Trophoblast cell (in vitro differentiated cells and primary cell): ENCODE measurements around the gene SFXN5.
"Not testable (repeated sequence)": the region's sequence is repeated elsewhere in the genome, so short reads cannot be mapped to it uniquely, and the experiment has no call there.

Source experiments
- DNase-seq, 2 donors: peaks; one replicate each; pipeline ENCODE4 v3.0.0-alpha.2; 2016
- H2AFZ ChIP-seq: 2 replicates; pipeline ENCODE4 v1.6.1; 2013; ENCODE audit warnings: low read length, moderate library complexity, mild to moderate bottlenecking; ENCODE audit not compliant: insufficient read depth, poor library complexity
- H2AK5ac ChIP-seq: 2 replicates; pipeline ENCODE4 v1.6.1; 2013; ENCODE audit warnings: mild to moderate bottlenecking, low read length
- H2BK120ac ChIP-seq: 2 replicates; pipeline ENCODE4 v1.6.1; 2013; ENCODE audit warnings: low read length, mild to moderate bottlenecking, moderate library complexity; ENCODE audit not compliant: insufficient read depth, poor library complexity
- H2BK12ac ChIP-seq: 2 replicates; pipeline ENCODE4 v1.6.1; 2013; ENCODE audit warnings: mild to moderate bottlenecking, low read length, moderate library complexity
- H2BK5ac ChIP-seq: 2 replicates; pipeline ENCODE4 v1.6.1; 2013; ENCODE audit warnings: low read length, low read depth, moderate library complexity, mild to moderate bottlenecking; ENCODE audit not compliant: poor library complexity
- H3K14ac ChIP-seq: 2 replicates; pipeline ENCODE4 v1.6.1; 2013; ENCODE audit warnings: mild to moderate bottlenecking, low read length
- H3K18ac ChIP-seq: 2 replicates; pipeline ENCODE4 v1.6.1; 2013; ENCODE audit warnings: mild to moderate bottlenecking, low read length
- H3K23ac ChIP-seq: 2 replicates; pipeline ENCODE4 v1.6.1; 2013; ENCODE audit warnings: low read length
- H3K27ac ChIP-seq: 2 replicates; pipeline ENCODE4 v1.5.1; 2013; ENCODE audit warnings: low read depth, mild to moderate bottlenecking, inconsistent platforms, low read length, moderate library complexity
- H3K27me3 ChIP-seq: 2 replicates; pipeline ENCODE4 v1.6.1; 2013; ENCODE audit warnings: inconsistent platforms, mild to moderate bottlenecking, low read length, moderate library complexity; ENCODE audit not compliant: insufficient read depth
- H3K36me3 ChIP-seq, 2 experiments: 1 replicate in 1 of 2; 2 replicates in 1 of 2; pipeline ENCODE4 v1.6.1; 2013; ENCODE audit warnings: low read length in 2 of 2, mild to moderate bottlenecking in 2 of 2, moderate library complexity in 1 of 2; ENCODE audit not compliant: insufficient read depth in 2 of 2, control insufficient read depth in 1 of 2
- H3K4ac ChIP-seq: 2 replicates; pipeline ENCODE4 v1.6.1; 2013; ENCODE audit warnings: low read depth, mild to moderate bottlenecking, low read length, moderate library complexity
- H3K4me1 ChIP-seq, 2 experiments: 1 replicate in 1 of 2; 2 replicates in 1 of 2; pipeline ENCODE4 v1.6.1; 2013; ENCODE audit warnings: low read length in 2 of 2, mild to moderate bottlenecking in 2 of 2, moderate library complexity in 1 of 2; ENCODE audit not compliant: insufficient read depth in 2 of 2, control insufficient read depth in 1 of 2
- H3K4me2 ChIP-seq: 2 replicates; pipeline ENCODE4 v1.6.1; 2013; ENCODE audit warnings: inconsistent platforms, mild to moderate bottlenecking, low read length, moderate library complexity
- H3K4me3 ChIP-seq: 2 replicates; pipeline ENCODE4 v1.5.1; 2013; ENCODE audit warnings: mild to moderate bottlenecking, low read depth, low read length, inconsistent platforms
- H3K79me1 ChIP-seq: one replicate; pipeline ENCODE4 v1.6.1; 2013; ENCODE audit warnings: low read length
- H3K79me2 ChIP-seq: 2 replicates; pipeline ENCODE4 v1.6.1; 2013; ENCODE audit warnings: low read length, mild to moderate bottlenecking; ENCODE audit not compliant: control insufficient read depth, insufficient read depth, poor library complexity
- H3K9ac ChIP-seq: 2 replicates; pipeline ENCODE4 v1.6.1; 2013; ENCODE audit warnings: mild to moderate bottlenecking, low read length
- H3K9me3 ChIP-seq: 2 replicates; pipeline ENCODE4 v1.6.1; 2013; ENCODE audit warnings: low read depth, mild to moderate bottlenecking, control low read depth, inconsistent platforms, low read length; ENCODE audit not compliant: insufficient read depth
- H4K12ac ChIP-seq: 2 replicates; pipeline ENCODE4 v1.6.1; 2013; ENCODE audit warnings: low read depth, mild to moderate bottlenecking, low read length, moderate library complexity
- H4K8ac ChIP-seq: 2 replicates; pipeline ENCODE4 v1.6.1; 2013; ENCODE audit warnings: low read depth, mild to moderate bottlenecking, low read length, moderate library complexity
- H4K91ac ChIP-seq: one replicate; pipeline ENCODE4 v1.6.1; 2013; ENCODE audit warnings: low read depth, mild to moderate bottlenecking, low read length, moderate library complexity
- WGBS: extraction: QIAGEN DNeasy Blood & Tissue Kit; methylation state at CpG from one replicate; pipeline ENCODE4 v1.1.7; 2013; ENCODE audit warnings: missing lambda C conversion rate; ENCODE audit not compliant: insufficient read length, insufficient coverage; ENCODE audit errors: extremely low coverage; 5-methylcytosine and 5-hydroxymethylcytosine counted together

SFXN5 gene

DNA sequence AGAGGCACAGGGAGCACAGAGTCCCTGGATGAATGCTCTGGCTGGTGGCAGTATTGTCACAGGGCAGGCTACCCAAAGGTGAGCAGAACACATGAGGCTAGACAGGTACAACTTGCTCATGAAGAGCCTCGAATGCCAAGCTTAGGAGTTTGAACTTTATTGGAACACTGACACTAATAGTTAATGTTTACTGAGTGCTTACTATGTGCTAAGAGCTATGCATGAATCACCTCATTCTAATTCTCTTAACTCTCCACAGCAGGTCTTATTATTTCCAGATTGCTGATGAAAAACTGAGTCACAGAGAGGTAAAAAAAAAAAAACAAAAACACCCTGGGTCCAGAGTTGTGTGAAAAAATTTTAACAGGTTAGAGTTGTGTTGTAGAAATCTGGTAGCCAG is 160.3 kb downstream of the SFXN5 start:
- Histone ChIP-seq H3K4ac (no peak overlapping the region), H2AFZ (no peak overlapping the region), H3K9me3 (no peaks in the 10 kb centered on the region), H3K23ac (no peak overlapping the region), H3K14ac (no peak overlapping the region), H4K8ac (no peak overlapping the region), H3K36me3 (no peaks in the 10 kb centered on the region), H2BK5ac (no peak overlapping the region), H4K91ac (no peak overlapping the region), H3K79me1 (no peaks in the 10 kb centered on the region), H3K4me1 (peaks cover 2 to 4% of the 10 kb centered on the region in 2 experiments), H3K4me2 (no peak overlapping the region), H3K27me3 (peaks cover 37% of the 10 kb centered on the region), H2BK120ac (no peak overlapping the region), H3K79me2 (no peaks in the 10 kb centered on the region), H3K9ac (no peak overlapping the region), H2AK5ac (no peak overlapping the region), H4K12ac (no peak overlapping the region), H3K4me3 (no peak overlapping the region), H3K18ac (no peak overlapping the region), H2BK12ac (no peak overlapping the region), H3K27ac (no peak overlapping the region)
- WGBS = no CpG with 5 or more reads among the region's 1 CpG
- no peak for DNase-seq

- DNase-seq = no peak
- Histone ChIP-seq H3K4me3 (no peak overlapping the region), H4K8ac (no peak overlapping the region), H3K27me3 (peaks cover 12% of the 10 kb centered on the region), H2BK12ac (no peak overlapping the region), H2BK5ac (no peak overlapping the region), H3K79me2 (no peaks in the 10 kb centered on the region), H3K4me2 (no peak overlapping the region), H3K9ac (no peak overlapping the region), H3K36me3 (no peaks in the 10 kb centered on the region), H3K4ac (no peak overlapping the region), H4K12ac (no peak overlapping the region), H2AFZ (no peak overlapping the region), H4K91ac (no peak overlapping the region), H3K14ac (no peak overlapping the region), H3K79me1 (no peaks in the 10 kb centered on the region), H3K27ac (no peak overlapping the region), H3K4me1 (no peaks in the 10 kb centered on the region), H2AK5ac (no peak overlapping the region), H3K9me3 (no peaks in the 10 kb centered on the region), H3K18ac (no peak overlapping the region), H2BK120ac (no peak overlapping the region), H3K23ac (no peak overlapping the region)
- WGBS = no CpG with 5 or more reads among the region's 3 CpGs
Observed at GRCh38 chr2:72908741-72909140, 162.8 kb downstream of the SFXN5 start.

- not testable (repeated sequence) for H3K27ac ChIP-seq, H3K9ac ChIP-seq, H4K12ac ChIP-seq, H3K79me2 ChIP-seq, H3K36me3 ChIP-seq, H3K27me3 ChIP-seq, H3K79me1 ChIP-seq, H2AFZ ChIP-seq, H2AK5ac ChIP-seq, H4K8ac ChIP-seq, H2BK5ac ChIP-seq, H3K18ac ChIP-seq, H3K4me2 ChIP-seq, DNase-seq, H4K91ac ChIP-seq, H3K4me1 ChIP-seq, H3K9me3 ChIP-seq, H2BK12ac ChIP-seq, H3K4ac ChIP-seq, H2BK120ac ChIP-seq, H3K14ac ChIP-seq, H3K23ac ChIP-seq, H3K4me3 ChIP-seq
- no CpG with 5 or more reads among the region's 13 CpGs for WGBS
Observed at GRCh38 chr2:72907369-72907768, 164.1 kb downstream of the SFXN5 start.

DNA sequence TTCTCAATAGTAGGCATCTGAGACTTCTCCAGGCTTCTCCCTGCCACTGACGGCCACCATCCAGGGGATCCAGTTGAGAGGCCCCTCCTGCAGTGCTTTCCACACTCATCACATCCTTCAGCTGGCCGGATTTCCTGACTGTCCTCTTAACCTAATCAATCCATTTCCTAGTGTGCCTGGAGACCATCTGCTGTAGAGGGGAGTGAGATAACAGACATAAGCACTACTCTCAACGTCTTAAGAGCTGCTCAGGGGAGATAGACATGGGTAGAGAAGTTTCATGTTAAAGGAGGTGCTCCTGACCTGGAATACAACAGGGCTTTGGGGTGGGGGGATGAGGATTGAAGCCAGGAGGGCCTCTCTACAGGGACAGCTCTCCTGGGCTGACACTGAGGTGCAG is 170.1 kb downstream of the SFXN5 start:
- Histone ChIP-seq H2AK5ac (no peak overlapping the region), H3K9ac (no peak overlapping the region), H2BK5ac (no peak overlapping the region), H3K4me1 (peaks cover 0 to 6% of the 10 kb centered on the region in 2 experiments), H3K9me3 (no peaks in the 10 kb centered on the region), H4K8ac (no peak overlapping the region), H3K79me1 (no peaks in the 10 kb centered on the region), H3K14ac (no peak overlapping the region), H3K4ac (no peak overlapping the region), H3K4me2 (no peak overlapping the region), H2BK120ac (no peak overlapping the region), H3K36me3 (no peaks in the 10 kb centered on the region), H3K27ac (no peak overlapping the region), H2AFZ (no peak overlapping the region), H3K79me2 (no peaks in the 10 kb centered on the region), H4K12ac (no peak overlapping the region), H3K4me3 (no peak overlapping the region), H3K18ac (no peak overlapping the region), H4K91ac (no peak overlapping the region), H2BK12ac (no peak overlapping the region), H3K23ac (no peak overlapping the region), H3K27me3 (peaks cover 2% of the 10 kb centered on the region)
- WGBS = no CpG with 5 or more reads among the region's 3 CpGs
- DNase-seq = no peak
